ENCODE measurements around the gene CD82.

- TF ChIP-seq CTCF (IDR thresholded peaks at IDR 0.05) = no peak
- no peak for TF ChIP-seq ZFX (IDR thresholded peaks at IDR 0.05; ENCODE audit: borderline replicate concordance)
Measured at GRCh38 chr11:44548032-44548695, 17.3 kb upstream of the CD82 start.
